HG02938 (cell line): ENCODE measurements around the gene PIP4P1.
A peak's percentile ranks its signal among the peaks of the same experiment; 100 is the strongest.
"Not testable (repeated sequence)": the region's sequence is repeated elsewhere in the genome, so short reads cannot be mapped to it uniquely, and the experiment has no call there.

Source experiments
- ATAC-seq: cut with Tn5 transposase; IDR thresholded peaks from one replicate; pipeline ENCODE4 v1.9.1; 2021; ENCODE audit warnings: mild to moderate bottlenecking, moderate library complexity; ENCODE audit not compliant: unreplicated experiment

PIP4P1 gene

DNA sequence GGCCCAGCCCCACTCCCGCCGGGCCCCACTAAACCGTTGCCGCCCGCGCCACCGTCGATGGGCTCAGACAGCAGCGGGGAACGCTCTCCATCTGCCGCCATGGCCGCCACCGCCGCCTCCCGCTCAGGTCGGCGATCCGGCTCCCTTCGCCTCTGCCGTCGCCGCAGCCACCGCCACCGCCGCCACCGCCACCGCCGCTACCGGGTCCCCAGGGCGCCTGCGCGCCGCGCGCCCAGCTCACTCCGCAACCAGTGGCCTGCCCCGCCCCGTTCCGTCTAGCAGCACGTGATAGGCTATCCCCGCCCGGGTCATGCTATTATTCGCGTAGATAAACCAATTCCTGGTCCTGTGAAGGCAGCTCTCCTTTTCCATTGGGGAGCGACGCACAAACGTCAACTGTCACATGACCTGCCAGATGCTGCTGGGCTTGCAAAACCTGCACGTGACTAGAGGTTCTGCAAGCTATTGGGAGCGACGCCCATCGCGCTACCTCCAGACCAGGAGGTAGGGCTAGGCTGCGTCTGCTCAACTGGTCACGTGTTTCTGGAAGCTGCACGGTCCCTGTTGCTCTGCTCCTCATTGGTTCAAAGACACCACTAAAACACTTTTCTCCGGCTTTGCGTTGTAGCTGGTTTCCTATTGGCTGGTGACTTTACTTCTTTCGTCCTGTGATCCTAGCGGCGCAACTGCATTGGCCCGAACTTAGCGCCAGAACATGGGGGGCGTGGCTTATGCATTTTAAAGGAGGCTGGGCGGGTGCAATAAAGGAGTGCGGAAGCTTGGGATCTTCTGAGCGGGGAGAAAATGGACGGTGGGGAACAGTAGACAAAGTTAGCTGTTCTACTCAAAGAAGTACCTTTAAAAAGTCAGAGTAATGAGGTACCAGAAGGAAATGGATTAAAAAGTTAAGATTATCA is at the start of gene PIP4P1:
PIP4P1 (minus strand) TSS at position 210 of the 917 bp plus-strand sequence; CDS start at position 101, 109 bp downstream.
- peak; percentile 94 for ATAC-seq

DNA sequence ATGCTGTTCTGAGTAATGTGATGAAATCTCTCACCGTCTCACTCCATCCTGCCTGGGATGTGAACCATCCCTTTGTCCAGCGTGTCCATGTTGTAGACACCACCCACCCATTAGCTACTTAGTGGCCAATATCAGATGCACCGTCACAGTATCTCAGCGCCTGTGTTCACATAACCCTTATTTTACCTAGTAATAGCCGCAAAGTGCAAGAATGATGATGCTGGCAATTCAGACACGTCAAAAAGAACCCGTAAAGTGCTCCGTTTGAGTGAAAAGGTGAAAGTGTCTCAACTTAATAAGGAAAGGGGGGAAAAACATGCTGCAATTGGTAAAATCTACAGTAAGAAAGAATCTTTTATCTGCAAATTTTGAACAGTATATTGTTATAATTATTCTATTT is 47.1 kb upstream of the PIP4P1 start:
- ATAC-seq = no peak

DNA sequence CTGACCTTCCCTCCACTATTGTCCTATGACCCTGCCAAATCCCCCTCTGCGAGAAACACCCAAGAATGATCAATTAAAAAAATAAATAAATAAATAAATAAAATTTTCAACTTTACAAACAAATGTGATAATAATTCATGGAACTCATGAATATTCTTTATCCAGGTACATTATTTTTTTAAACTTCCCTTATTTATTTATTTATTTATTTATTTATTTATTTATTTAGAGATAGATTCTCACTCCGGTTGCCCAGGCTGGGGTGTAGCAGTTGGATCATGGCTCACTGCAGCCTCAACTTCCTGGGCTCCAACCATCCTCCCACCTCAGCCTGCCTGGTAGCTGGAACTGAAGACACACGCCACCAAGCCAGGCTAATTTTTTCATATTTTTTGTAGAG is 46.3 kb upstream of the PIP4P1 start:
- ATAC-seq = not testable (repeated sequence)

DNA sequence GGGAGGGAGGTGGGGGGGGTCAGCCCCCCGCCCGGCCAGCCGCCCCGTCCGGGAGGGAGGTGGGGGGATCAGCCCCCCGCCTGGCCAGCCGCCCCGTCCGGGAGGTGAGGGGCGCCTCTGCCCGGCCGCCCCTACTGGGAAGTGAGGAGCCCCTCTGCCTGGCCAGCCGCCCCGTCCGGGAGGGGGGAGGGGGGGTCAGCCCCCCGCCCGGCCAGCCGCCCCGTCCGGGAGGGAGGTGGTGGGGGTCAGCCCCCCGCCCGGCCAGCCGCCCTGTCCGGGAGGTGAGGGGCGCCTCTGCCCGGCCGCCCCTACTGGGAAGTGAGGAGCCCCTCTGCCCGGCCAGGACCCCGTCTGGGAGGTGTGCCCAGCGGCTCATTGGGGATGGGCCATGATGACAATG is 45.5 kb upstream of the PIP4P1 start:
- not testable (repeated sequence) for ATAC-seq

DNA sequence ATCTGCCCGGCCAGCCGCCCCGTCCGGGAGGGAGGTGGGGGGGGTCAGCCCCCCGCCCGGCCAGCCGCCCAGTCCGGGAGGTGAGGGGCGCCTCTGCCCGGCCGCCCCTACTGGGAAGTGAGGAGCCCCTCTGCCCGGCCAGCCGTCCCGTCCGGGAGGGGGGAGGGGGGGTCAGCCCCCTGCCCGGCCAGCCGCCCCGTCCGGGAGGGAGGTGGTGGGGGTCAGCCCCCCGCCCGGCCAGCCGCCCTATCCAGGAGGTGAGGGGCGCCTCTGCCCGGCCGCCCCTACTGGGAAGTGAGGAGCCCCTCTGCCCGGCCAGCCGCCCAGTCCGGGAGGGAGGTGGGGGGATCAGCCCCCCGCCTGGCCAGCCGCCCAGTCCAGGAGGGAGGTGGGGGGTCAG is 45.0 kb upstream of the PIP4P1 start:
- ATAC-seq = not testable (repeated sequence)

DNA sequence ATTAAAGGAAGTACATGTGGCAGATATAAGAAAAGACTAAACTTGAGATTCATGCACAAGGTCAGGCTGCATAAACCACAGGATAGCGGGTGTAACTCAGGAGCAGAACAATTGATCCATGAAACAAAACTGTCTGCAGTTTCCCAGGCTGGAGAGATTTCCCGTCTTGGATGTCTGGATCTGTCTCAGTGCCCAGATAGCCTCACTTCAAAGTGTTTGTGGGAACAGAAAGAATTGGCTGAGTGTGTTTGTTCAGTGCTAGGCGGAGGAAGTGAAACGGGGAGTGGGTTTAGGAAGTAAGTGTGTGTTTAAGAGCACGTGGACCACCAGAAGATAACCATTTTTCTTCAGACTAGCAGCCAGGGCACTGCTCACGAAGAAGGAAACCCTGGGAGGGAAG is 42.7 kb upstream of the PIP4P1 start:
- ATAC-seq = no peak

DNA sequence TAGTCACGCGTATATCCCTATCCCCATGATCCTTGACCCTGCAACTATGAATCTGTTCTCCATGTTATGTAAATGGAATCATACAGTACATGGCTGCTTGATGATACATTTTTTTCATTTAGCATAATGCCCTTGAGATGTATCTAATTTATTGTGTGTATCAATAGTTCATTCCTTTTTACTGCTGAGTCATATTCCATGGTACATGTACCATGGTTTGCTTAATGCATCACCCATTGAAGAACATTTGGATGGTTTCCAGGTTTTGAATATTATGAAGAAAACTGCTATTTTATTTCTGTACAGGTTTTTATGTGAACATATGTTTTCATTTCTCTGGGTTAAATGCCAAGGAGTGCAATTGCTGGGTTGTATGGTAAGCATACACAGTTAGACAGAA is 40.1 kb upstream of the PIP4P1 start:
- no peak for ATAC-seq

DNA sequence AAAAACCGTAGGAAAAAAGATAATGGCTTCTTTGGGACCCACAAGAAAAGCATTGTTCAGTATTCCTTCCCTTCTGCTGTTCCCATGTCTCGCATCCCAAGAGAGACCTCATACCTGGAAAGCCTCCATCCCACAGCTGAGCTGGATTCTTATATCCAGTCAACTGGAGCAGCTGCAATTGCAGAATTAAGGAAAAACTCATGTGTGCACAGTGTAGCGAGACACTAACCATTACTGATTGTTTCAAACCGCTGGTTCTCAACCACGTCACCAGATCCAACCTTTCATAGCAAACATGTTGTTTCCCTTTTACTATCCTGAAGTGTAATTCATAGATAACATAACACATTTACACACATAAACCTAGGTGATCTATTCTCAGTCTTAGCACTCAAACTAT is 38.6 kb upstream of the PIP4P1 start:
- no peak for ATAC-seq

DNA sequence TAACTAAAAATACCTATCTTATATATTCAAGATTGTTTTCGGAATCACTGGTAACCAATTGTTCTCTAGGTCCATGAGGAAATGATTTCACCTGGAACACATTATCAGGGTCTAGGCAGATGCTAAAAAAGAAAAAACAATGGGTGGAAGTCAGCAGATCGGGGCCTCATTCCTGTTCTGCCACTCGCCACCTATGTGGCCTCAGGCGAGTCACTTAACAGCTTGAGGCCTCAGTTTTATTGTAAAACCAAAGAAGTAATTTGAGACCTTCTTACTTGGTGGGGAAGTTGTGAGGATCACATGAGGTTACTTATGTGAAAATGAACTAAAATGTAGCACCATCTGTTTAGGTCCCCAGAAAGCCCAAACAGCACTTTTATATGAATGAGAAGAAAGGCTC is 37.9 kb upstream of the PIP4P1 start:
- no peak for ATAC-seq

DNA sequence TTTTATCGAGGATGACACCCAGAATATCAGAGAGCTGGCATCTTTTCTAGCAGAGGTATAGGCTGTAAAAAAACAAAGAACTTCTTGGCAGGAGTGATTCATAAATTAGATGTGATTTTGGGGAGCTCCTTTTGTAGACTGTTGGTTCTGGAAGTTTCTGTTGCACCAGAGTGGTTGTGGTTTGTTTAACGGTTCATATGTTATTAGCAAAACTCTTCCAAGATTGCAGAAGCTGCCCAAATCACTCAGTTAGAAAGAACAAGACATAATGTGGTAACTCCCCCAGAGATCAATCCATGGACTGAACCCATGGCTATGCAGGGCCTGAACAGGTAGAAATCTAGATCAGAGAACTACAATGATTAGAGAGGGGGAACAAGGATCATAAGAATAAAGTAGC is 37.4 kb upstream of the PIP4P1 start:
- ATAC-seq = no peak

DNA sequence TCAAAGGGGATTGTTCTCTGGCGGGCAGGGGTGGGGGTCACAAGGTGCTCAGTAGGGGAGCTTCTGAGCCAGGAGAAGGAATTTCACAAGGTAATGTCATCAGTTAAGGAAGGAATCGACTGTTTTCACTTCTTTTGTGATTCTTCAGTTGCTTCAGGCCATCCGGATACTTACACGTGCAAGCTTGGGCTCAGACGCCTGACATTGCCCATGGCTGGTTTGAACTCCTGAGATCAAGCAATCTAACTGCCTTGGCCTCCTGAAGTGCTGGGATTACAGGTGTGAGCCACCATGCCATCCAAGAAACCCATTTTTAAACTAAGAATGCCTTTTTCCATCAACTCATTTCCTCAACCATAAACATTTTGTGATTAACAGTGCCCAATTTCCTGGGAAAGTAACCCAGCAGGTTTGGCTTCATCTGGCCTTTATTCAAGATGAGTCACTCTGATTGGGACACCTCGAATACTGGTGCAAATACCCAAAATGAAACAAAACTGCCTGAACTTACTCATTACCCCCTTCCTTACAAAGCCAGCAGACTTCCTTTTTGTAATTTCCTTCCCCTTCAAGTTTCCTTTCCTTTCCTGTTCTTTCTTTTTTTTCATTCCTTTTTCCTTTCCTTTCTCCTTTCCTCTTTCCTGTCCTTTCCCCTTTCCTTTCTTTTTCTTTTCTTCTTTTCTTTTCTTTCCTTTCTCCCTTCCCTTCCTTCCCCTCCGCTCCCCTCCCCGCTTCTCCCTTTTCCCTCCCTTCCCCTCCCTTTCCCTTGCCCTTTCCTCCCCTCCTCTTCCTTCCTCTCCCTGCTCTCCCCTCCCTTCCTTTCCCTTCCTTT is 33.9 kb upstream of the PIP4P1 start:
- no peak for ATAC-seq

DNA sequence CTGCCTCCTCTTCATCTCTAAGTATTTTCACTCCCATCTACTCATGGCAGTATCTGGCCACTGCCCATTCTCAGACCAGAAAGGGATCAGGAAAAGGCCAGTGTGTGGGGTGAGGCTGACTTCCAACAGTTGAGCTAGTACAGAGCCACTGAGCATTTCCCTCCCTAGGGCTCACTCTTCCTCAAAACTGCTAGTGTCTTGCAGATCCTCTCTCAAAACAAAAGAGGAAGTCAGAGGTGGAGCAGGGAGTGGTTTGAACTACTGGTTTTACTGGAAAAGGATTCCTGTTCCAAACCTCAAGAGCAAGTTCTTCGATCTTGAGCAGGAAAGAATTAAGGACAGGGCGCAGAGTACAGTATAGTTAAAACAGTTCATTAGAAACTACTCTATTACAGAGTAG is 32.4 kb upstream of the PIP4P1 start:
- no peak for ATAC-seq

DNA sequence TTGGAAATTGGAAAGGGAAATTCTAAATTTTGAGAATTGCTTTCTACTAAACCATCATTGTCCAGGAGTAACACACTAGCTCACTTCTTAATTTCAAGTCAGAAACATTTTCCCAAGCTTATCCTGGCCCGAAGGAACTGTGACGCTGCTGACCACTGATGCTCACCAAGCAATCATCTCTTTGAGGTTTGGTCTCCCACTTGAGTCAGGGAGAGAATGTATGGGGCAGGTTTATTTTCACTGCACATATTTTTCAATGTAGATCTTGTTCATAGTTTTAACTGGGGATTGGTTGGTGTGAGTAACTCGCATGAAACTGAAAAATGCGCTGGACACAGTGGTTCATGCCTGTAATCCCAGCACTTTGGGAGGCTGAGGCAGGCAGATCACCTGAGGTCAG is 31.3 kb upstream of the PIP4P1 start:
- ATAC-seq = no peak

DNA sequence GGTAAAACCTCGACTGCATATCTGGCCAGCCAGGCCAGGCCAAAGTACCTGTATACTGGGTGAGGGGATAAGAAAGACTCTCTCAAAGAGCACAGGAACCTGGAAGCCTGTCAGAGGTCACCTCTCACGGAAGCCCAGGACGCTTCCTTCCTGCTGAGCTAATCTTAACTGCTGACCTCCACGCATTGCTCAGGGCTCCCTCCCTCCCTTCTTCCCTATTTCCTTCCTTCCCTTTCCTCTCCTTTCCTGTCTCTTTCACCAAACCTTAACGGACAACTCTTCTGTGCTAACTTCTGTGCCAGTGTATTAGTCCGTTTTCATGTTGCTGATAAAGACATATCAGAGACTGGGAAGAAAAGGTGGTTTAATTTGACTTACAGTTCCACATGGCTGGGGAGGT is 29.3 kb upstream of the PIP4P1 start:
- ATAC-seq = no peak

DNA sequence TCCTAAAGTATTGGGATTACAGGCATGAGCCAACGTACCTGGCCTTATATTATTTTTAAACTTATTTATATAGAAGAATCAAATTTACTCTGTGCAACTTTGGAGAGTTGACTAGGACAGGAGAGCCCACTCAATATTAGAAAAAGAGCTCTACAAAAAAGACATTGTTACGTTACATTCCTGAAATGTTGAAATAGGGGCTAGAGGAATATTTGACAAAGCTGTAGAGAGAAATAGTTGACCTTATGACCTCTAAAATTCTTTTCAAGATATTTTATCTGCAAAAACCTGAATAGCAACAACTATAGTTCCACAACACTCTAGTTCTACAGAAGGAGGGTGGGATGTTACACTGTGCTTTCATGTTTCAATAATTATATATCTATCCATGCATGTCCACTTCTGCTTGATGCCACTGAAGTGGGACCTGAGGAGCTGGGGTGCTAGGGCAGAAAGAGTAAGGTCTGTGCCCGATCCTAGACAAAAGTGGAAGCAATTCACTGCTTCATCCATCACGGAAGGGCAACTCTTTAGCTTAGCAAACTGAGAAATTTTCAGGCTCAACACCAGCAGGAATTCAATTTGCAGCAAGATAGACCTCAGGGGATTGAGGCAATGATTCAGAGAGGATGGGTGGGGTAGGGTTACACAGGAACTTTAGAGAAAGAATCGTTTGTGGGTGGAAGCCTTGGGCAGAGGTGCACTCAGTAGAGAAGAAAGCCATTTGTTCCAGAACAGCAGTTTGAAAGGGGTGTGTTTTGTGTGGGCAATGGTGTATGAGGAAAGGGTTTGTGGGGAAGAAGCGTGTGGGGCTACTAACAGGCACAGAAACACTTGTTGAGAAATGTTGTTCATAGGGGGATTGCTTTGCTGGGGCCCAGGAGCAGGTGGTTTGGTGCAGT is 28.1 kb upstream of the PIP4P1 start:
- ATAC-seq = peak; percentile 35

DNA sequence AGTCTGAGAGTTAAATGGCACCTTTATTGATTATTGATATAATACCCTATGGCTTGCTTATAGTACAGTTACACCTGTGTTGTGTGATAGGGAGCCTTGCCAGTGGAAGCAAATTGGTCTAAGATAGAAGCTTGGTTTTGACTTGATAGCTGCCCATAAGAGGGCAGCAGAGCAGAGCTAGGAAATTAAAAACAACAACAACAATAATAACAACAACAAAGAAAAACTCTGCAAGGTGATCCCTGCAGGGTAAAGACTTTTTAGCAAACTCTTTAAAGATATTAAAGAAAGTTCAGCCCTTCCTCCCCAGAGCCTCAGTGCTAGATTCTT is 26.1 kb upstream of the PIP4P1 start:
- no peak for ATAC-seq

DNA sequence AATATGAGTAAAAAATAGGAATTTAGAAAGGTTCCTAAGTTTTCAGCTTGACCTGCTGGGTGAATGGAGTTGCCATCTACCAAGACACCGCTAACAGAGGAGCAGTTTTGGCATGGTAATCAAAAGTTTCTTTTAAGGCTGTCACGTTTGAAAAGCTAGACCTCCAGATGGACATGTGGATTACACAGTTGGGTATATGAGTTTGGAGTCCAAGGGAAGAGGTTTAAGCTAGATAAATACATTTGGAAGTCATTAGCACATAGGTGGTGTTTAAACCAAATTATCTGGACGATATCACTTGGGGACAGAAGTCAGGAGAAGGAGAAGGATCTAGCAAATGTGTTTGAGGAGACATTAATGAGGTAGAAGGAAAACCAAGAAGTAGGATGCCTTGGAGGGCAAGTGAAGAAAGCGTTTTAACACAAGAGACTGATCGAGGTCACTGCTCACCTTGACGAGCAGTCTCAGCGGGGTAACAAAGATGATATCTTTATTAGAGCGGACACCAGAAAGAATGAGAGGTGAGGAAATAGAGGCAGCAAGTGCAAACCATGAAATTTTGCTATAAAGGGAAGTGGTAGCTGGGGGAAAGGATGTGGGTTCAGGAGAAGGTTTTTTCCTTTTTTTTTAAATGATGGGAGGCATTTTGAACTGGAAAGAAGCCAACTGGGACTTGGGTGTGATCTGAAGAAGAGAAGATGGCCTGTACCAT is 25.6 kb upstream of the PIP4P1 start:
- no peak for ATAC-seq

DNA sequence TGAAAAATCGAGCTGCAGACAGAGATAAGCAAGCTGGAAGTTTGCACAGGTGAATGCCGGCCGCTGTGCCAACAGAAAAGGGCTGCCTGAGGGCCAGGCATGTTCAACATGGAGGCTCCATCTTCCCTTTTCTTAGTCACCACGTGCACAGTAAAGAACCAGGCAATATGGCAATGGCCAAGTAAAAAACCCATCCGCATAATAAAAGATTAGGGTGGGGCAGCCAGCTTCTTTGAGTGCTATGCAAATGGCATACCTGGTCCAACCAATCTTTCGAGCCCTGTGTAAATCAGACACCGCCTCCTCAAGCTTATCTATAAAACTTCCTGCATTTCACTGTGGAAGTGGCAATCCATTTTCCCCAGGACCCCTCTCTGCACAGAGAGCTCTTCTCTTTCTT is 24.7 kb upstream of the PIP4P1 start:
- no peak for ATAC-seq

DNA sequence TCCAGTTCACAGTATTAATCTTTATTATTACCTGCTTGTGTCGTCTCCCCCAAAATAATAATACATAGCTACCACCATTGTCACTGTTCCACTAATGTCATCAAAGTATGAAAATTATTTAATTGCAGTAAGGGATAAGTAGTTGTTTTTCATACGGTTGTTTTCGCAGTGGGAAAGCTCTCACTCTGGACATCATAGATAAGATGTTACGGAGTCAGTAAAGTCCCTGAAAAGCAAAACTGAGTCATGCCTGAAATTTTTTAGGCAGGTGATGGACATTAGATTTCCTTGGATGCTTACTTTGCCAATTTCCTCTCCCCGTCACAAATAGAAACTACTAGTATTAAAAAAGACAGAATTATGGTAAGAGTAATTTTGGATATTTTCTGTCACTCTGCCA is 21.1 kb upstream of the PIP4P1 start:
- no peak for ATAC-seq

DNA sequence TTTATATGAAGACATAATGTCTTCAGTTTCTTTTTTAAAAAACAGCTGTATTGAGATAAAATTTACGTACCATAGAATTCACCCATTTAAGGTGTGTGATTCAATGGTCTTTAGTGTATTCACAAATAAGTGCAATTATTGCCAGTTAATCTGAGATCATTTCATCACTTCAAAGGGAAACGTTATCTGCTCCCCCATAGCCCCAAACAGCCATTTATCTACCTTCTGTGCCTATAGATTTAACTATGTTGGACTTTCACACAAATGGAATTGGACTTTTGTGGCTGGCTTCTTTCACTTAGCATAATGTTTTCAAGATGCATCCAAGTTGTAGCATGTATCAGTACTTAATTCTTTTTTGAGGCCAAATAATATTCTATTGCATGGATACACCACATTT is 17.7 kb upstream of the PIP4P1 start:
- ATAC-seq = no peak
